Subcutaneous abdominal adipose tissue (tissue), 5 donors: ENCODE results near the gene TNIK.

ENCODE experiments used
- H3K27ac ChIP-seq: one replicate; pipeline ENCODE4 v1.7.0; 2013; ENCODE audit warnings: low read depth, mild to moderate bottlenecking, inconsistent platforms, low read length, moderate library complexity
- H3K27me3 ChIP-seq, 5 donors: one replicate each; pipeline ENCODE4 v1.7.0; 2013; ENCODE audit warnings: low read length in 5 of 5, inconsistent platforms in 1 of 5; ENCODE audit not compliant: control insufficient read depth in 5 of 5, insufficient read depth in 4 of 5
- H3K36me3 ChIP-seq, 5 donors: one replicate each; pipeline ENCODE4 v1.7.0; 2013; ENCODE audit warnings: low read length in 5 of 5; ENCODE audit not compliant: control insufficient read depth in 5 of 5, insufficient read depth in 5 of 5
- H3K4me1 ChIP-seq, 5 donors: one replicate each; pipeline ENCODE4 v1.7.0; 2013; ENCODE audit warnings: low read length in 5 of 5, mild to moderate bottlenecking in 3 of 5, moderate library complexity in 1 of 5; ENCODE audit not compliant: control insufficient read depth in 5 of 5, insufficient read depth in 5 of 5
- H3K4me3 ChIP-seq, 5 donors: one replicate each; pipeline ENCODE4 v1.7.0; 2013; ENCODE audit warnings: low read length in 5 of 5, low read depth in 1 of 5
- H3K9ac ChIP-seq, 5 donors: one replicate each; pipeline ENCODE4 v1.7.0; 2013; ENCODE audit warnings: low read length in 5 of 5, mild to moderate bottlenecking in 4 of 5, moderate library complexity in 3 of 5
- H3K9me3 ChIP-seq, 5 donors: one replicate each; pipeline ENCODE4 v1.7.0; 2013; ENCODE audit warnings: low read length in 5 of 5; ENCODE audit not compliant: control insufficient read depth in 5 of 5
- donor health status: healthy.
- donor health status: healthy.
- donor health status: healthy.
- donor health status: healthy.
- donor health status: healthy.

Gene TNIK

GRCh38 chr3:171284308-171285075 lies 175.7 kb downstream of the TNIK start:
- Histone ChIP-seq H3K27ac (peak overlapping the region; percentile 55), H3K36me3 (no peaks in the 10 kb centered on the region), H3K27me3 (peaks cover 0 to 6% (median 0%) of the 10 kb centered on the region in 5 donors), H3K9me3 (no peaks in the 10 kb centered on the region), H3K4me1 (peaks cover 2 to 29% (median 21%) of the 10 kb centered on the region in 5 donors), H3K9ac (peak overlapping the region in 1 of 5 donors; percentile 30), H3K4me3 (no peak overlapping the region)

- Histone ChIP-seq H3K4me1 (peaks cover 2 to 29% (median 21%) of the 10 kb centered on the region in 5 donors), H3K4me3 (no peak overlapping the region), H3K9me3 (no peaks in the 10 kb centered on the region), H3K27me3 (peaks cover 0 to 6% (median 0%) of the 10 kb centered on the region in 5 donors), H3K36me3 (no peaks in the 10 kb centered on the region), H3K9ac (no peak overlapping the region), H3K27ac (peak overlapping the region; percentile 55)
Observed at GRCh38 chr3:171283848-171284222, 176.4 kb downstream of the TNIK start.

GRCh38 chr3:171283183-171283847 lies 176.9 kb downstream of the TNIK start:
- H3K4me3 ChIP-seq: no peak overlapping the region
- H3K36me3 ChIP-seq: no peaks in the 10 kb centered on the region
- H3K9me3 ChIP-seq: no peaks in the 10 kb centered on the region
- peaks cover 0 to 6% (median 0%) of the 10 kb centered on the region in 5 donors for H3K27me3 ChIP-seq
- H3K4me1 ChIP-seq: peaks cover 2 to 29% (median 21%) of the 10 kb centered on the region in 5 donors
- no peak overlapping the region for H3K9ac ChIP-seq
- H3K27ac ChIP-seq: peak overlapping the region; percentile 55

- Histone ChIP-seq H3K4me3 (no peak overlapping the region), H3K27me3 (peaks cover 0 to 6% (median 0%) of the 10 kb centered on the region in 5 donors), H3K9ac (no peak overlapping the region), H3K4me1 (peaks cover 2 to 29% (median 21%) of the 10 kb centered on the region in 5 donors), H3K36me3 (no peaks in the 10 kb centered on the region), H3K9me3 (no peaks in the 10 kb centered on the region), H3K27ac (no peak overlapping the region)
Observed at GRCh38 chr3:171282041-171282440, 178.2 kb downstream of the TNIK start.

GRCh38 chr3:171281256-171281992 lies 178.8 kb downstream of the TNIK start:
- no peak overlapping the region for H3K9ac ChIP-seq

GRCh38 chr3:171279972-171280371 lies 180.2 kb downstream of the TNIK start:
- no peak overlapping the region for H3K4me3 ChIP-seq
- H3K27me3 ChIP-seq: peaks cover 0 to 6% (median 0%) of the 10 kb centered on the region in 5 donors
- H3K4me1 ChIP-seq: peaks cover 2 to 29% (median 21%) of the 10 kb centered on the region in 5 donors
- H3K9ac ChIP-seq: no peak overlapping the region
- no peaks in the 10 kb centered on the region for H3K36me3 ChIP-seq
- no peaks in the 10 kb centered on the region for H3K9me3 ChIP-seq
- no peak overlapping the region for H3K27ac ChIP-seq

More at GRCh38 chr3:171281256-171281992, 178.8 kb downstream of the TNIK start:
- Histone ChIP-seq H3K27ac (no peak overlapping the region), H3K4me3 (no peak overlapping the region), H3K27me3 (peaks cover 0 to 6% (median 0%) of the 10 kb centered on the region in 5 donors), H3K36me3 (no peaks in the 10 kb centered on the region), H3K9me3 (no peaks in the 10 kb centered on the region), H3K4me1 (peaks cover 2 to 29% (median 21%) of the 10 kb centered on the region in 5 donors)

GRCh38 chr3:171278299-171278590 lies 182.0 kb downstream of the TNIK start:
- H3K27ac ChIP-seq: no peak overlapping the region
- peaks cover 0 to under 1% (median 0%) of the 10 kb centered on the region in 5 donors for H3K27me3 ChIP-seq
- no peaks in the 10 kb centered on the region for H3K36me3 ChIP-seq
- no peak overlapping the region for H3K9ac ChIP-seq
- no peak overlapping the region for H3K4me3 ChIP-seq
- peaks cover 0 to 13% (median 10%) of the 10 kb centered on the region in 5 donors for H3K4me1 ChIP-seq
- H3K9me3 ChIP-seq: no peaks in the 10 kb centered on the region

- Histone ChIP-seq H3K4me3 (no peak overlapping the region), H3K4me1 (peaks cover 0 to 8% (median 7%) of the 10 kb centered on the region in 5 donors), H3K36me3 (no peaks in the 10 kb centered on the region), H3K27me3 (no peaks in the 10 kb centered on the region), H3K9me3 (no peaks in the 10 kb centered on the region), H3K27ac (no peak overlapping the region), H3K9ac (no peak overlapping the region)
Observed at GRCh38 chr3:171277456-171278298, 182.5 kb downstream of the TNIK start.

GRCh38 chr3:171276923-171277322 lies 183.3 kb downstream of the TNIK start:
- Histone ChIP-seq H3K27ac (no peak overlapping the region), H3K36me3 (no peaks in the 10 kb centered on the region), H3K4me1 (peaks cover 0 to 4% (median 1%) of the 10 kb centered on the region in 5 donors), H3K9ac (no peak overlapping the region), H3K9me3 (peaks cover 0 to 3% (median 0%) of the 10 kb centered on the region in 5 donors), H3K4me3 (no peak overlapping the region), H3K27me3 (no peaks in the 10 kb centered on the region)
